H9 (cell line): ENCODE results near the gene FAM161B. TPM values are rescaled to one million over a fixed set of nuclear protein-coding genes. Genes with fewer than 3 reads are reported as not detected.

Experiments used
- DNase-seq: peaks from one replicate; pipeline ENCODE4 v3.0.0-alpha.2; 2017
- H2AFZ ChIP-seq: one replicate; pipeline ENCODE4 v1.6.1; 2013; ENCODE audit warnings: mild to moderate bottlenecking, low read length, control low read depth, moderate library complexity
- H2AK5ac ChIP-seq: 2 replicates; pipeline ENCODE4 v1.6.1; 2013; ENCODE audit warnings: low read length, control low read depth, mixed read lengths; ENCODE audit not compliant: insufficient read length
- H2BK120ac ChIP-seq: one replicate; pipeline ENCODE4 v1.6.1; 2013; ENCODE audit warnings: low read depth, mild to moderate bottlenecking, low read length, control low read depth, inconsistent platforms; ENCODE audit not compliant: poor library complexity, severe bottlenecking
- H2BK12ac ChIP-seq: 2 replicates; pipeline ENCODE4 v1.6.1; 2013; ENCODE audit warnings: low read length, control low read depth, mixed read lengths, low read depth; ENCODE audit not compliant: insufficient read length
- H2BK15ac ChIP-seq: 2 replicates; pipeline ENCODE4 v1.6.1; 2013; ENCODE audit warnings: low read depth, low read length, control low read depth
- H2BK20ac ChIP-seq: one replicate; pipeline ENCODE4 v1.6.1; 2013; ENCODE audit warnings: low read depth, mild to moderate bottlenecking, low read length, control low read depth, inconsistent platforms; ENCODE audit not compliant: poor library complexity, severe bottlenecking
- H2BK5ac ChIP-seq: 2 replicates; pipeline ENCODE4 v1.6.1; 2013; ENCODE audit warnings: low read length, control low read depth, mixed read lengths; ENCODE audit not compliant: insufficient read length
- H3K14ac ChIP-seq: 2 replicates; pipeline ENCODE4 v1.6.1; 2013; ENCODE audit warnings: low read length, control low read depth; ENCODE audit not compliant: insufficient read depth
- H3K18ac ChIP-seq: 2 replicates; pipeline ENCODE4 v1.6.1; 2013; ENCODE audit warnings: low read depth, mild to moderate bottlenecking, mixed read lengths, low read length, control low read depth; ENCODE audit not compliant: insufficient read length
- H3K23ac ChIP-seq: 2 replicates; pipeline ENCODE4 v1.6.1; 2013; ENCODE audit warnings: low read length, control low read depth, mixed read lengths, low read depth; ENCODE audit not compliant: insufficient read length
- H3K23me2 ChIP-seq: 2 replicates; pipeline ENCODE4 v1.6.1; 2013; ENCODE audit warnings: low read depth, mild to moderate bottlenecking, mixed read lengths, low read length, control low read depth; ENCODE audit not compliant: insufficient read length, poor library complexity, severe bottlenecking
- H3K27ac ChIP-seq: 2 replicates; pipeline ENCODE4 v1.5.1; 2013; ENCODE audit warnings: low read length, control low read depth, mixed read lengths, low read depth; ENCODE audit not compliant: insufficient read length
- H3K27me3 ChIP-seq: 2 replicates; pipeline ENCODE4 v1.6.1; 2013; ENCODE audit warnings: low read length, control low read depth, inconsistent platforms; ENCODE audit not compliant: insufficient read depth
- H3K4ac ChIP-seq: 2 replicates; pipeline ENCODE4 v1.6.1; 2013; ENCODE audit warnings: low read depth, mild to moderate bottlenecking, control low read depth, inconsistent platforms, low read length, moderate library complexity
- H3K4me1 ChIP-seq: 2 replicates; pipeline ENCODE4 v1.6.1; 2013; ENCODE audit warnings: low read length, control low read depth, inconsistent platforms; ENCODE audit not compliant: insufficient read depth
- H3K4me2 ChIP-seq: 2 replicates; pipeline ENCODE4 v1.6.1; 2013; ENCODE audit warnings: low read length, control low read depth, mixed read lengths; ENCODE audit not compliant: insufficient read length, insufficient read depth
- H3K56ac ChIP-seq: 2 replicates; pipeline ENCODE4 v1.6.1; 2013; ENCODE audit warnings: low read depth, mild to moderate bottlenecking, mixed read lengths, low read length, control low read depth; ENCODE audit not compliant: insufficient read length
- H3K79me1 ChIP-seq: 2 replicates; pipeline ENCODE4 v1.6.1; 2013; ENCODE audit warnings: low read depth, mild to moderate bottlenecking, moderate library complexity, low read length, control low read depth, inconsistent platforms; ENCODE audit not compliant: insufficient read depth, poor library complexity, severe bottlenecking
- H3K79me2 ChIP-seq: 2 replicates; pipeline ENCODE4 v1.6.1; 2013; ENCODE audit warnings: low read length, control low read depth, inconsistent platforms; ENCODE audit not compliant: insufficient read depth
- H3K9ac ChIP-seq: 2 replicates; pipeline ENCODE4 v1.6.1; 2013; ENCODE audit warnings: low read length, control low read depth, mixed read lengths; ENCODE audit not compliant: insufficient read length; ENCODE audit errors: extremely low read depth
- H3K9me3 ChIP-seq: one replicate; pipeline ENCODE4 v1.6.1; 2013; ENCODE audit warnings: low read depth, low read length, inconsistent platforms; ENCODE audit not compliant: control insufficient read depth
- H3T11ph ChIP-seq: one replicate; pipeline ENCODE4 v1.6.1; 2013; ENCODE audit warnings: mild to moderate bottlenecking, low read length, control low read depth, inconsistent platforms
- H4K20me1 ChIP-seq: one replicate; pipeline ENCODE4 v1.6.1; 2013; ENCODE audit not compliant: control insufficient read depth, insufficient read length, insufficient read depth
- H4K5ac ChIP-seq: 2 replicates; pipeline ENCODE4 v1.6.1; 2013; ENCODE audit warnings: low read depth, mild to moderate bottlenecking, mixed read lengths, low read length, control low read depth; ENCODE audit not compliant: insufficient read length
- H4K8ac ChIP-seq: replicated peaks from 2 replicates; pipeline ENCODE4 v1.6.1; 2013; ENCODE audit warnings: low read length, control low read depth, mixed read lengths, low read depth; ENCODE audit not compliant: insufficient read length
- H4K91ac ChIP-seq: 2 replicates; pipeline ENCODE4 v1.6.1; 2013; ENCODE audit warnings: low read depth, mild to moderate bottlenecking, moderate library complexity, mixed read lengths, low read length, control low read depth; ENCODE audit not compliant: insufficient read length
- H3K27ac Mint-ChIP-seq, 3 experiments: 2 replicates in 2 of 3; 3 replicates in 1 of 3; pipeline ENCODE4 v1.8.0; 2020 to 2021; ENCODE audit warnings: mixed read lengths in 3 of 3, mild to moderate bottlenecking in 1 of 3, moderate library complexity in 1 of 3
- H3K27me3 Mint-ChIP-seq: 2 replicates; pipeline ENCODE4 v1.8.0; 2021; ENCODE audit warnings: low read depth, mild to moderate bottlenecking, moderate library complexity, mixed read lengths
- H3K36me3 Mint-ChIP-seq, 3 experiments: 2 replicates in 2 of 3; 3 replicates in 1 of 3; pipeline ENCODE4 v1.8.0; 2020 to 2021; ENCODE audit warnings: low read depth in 3 of 3, mixed read lengths in 3 of 3; ENCODE audit not compliant: insufficient read depth in 1 of 3
- H3K4me1 Mint-ChIP-seq, 2 experiments: 2 replicates each; pipeline ENCODE4 v1.8.0; 2020; ENCODE audit warnings: mixed read lengths in 2 of 2
- H3K4me3 Mint-ChIP-seq, 2 experiments: 2 replicates in 1 of 2; 3 replicates in 1 of 2; pipeline ENCODE4 v1.8.0; 2020 to 2021; ENCODE audit warnings: mild to moderate bottlenecking in 2 of 2, mixed read lengths in 2 of 2, moderate library complexity in 1 of 2
- H3K9me3 Mint-ChIP-seq, 2 experiments: 2 replicates in 1 of 2; 3 replicates in 1 of 2; pipeline ENCODE4 v1.8.0; 2020; ENCODE audit warnings: mild to moderate bottlenecking in 2 of 2, mixed read lengths in 2 of 2, moderate library complexity in 1 of 2
- WGBS: extraction: QIAGEN DNeasy Blood & Tissue Kit; methylation state at CpG from one replicate; pipeline ENCODE4 v1.1.7; 2013; ENCODE audit warnings: missing lambda C conversion rate, low lambda C conversion rate, mixed read lengths; ENCODE audit not compliant: insufficient read length; ENCODE audit errors: extremely low coverage; 5-methylcytosine and 5-hydroxymethylcytosine counted together
- total RNA-seq: library from RNA; stranded (reverse); gene quantifications from 2 replicates; pipeline ENCODE4 v1.2.1, GENCODE V29; 2021
- TF ChIP-seq, protein P1 (sequence below): fragments of 200-600 bp; sonication (generic); conservative IDR thresholded peaks from 3 replicates; pipeline ENCODE4 v1.8.0; 2021; ENCODE audit warnings: antibody characterized with exemption, mild to moderate bottlenecking

Gene FAM161B
- total RNA-seq, 1 experiment from 2014 or later = 0.92 TPM

DNA sequence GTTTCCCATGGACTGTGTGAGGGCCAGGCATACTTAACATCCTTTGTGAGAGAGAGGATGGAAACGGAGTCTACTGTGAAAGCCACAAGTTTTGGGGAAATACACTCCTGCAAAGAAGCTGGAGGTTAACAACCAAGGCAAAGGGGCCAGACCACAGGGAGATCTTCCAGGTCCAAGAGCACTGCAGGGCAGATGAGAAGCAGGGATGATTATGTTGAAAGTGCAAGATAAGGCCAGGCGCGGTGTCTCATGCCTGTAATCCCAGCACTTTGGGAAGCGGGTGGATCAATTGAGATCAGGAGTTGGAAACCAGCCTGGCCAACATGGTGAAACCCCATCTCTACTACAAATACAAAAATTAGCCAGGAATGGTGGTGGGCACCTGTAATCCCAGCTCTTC lies 15.3 kb upstream of the FAM161B start:
- Mint-ChIP-seq H3K4me3 (no peak overlapping the region), H3K27me3 (no peaks in the 10 kb centered on the region), H3K36me3 (peaks cover 2 to 46% (median 29%) of the 10 kb centered on the region in 3 experiments; a peak in 5 of 7 replicates), H3K4me1 (no peaks in the 10 kb centered on the region), H3K9me3 (no peaks in the 10 kb centered on the region), H3K27ac (no peak overlapping the region)
- DNase-seq = no peak
- no peaks in the 10 kb centered on the region for H3K4me1 ChIP-seq
- H3K4ac ChIP-seq = no peak overlapping the region
- no peak overlapping the region for H3K9ac ChIP-seq
- H4K20me1 ChIP-seq = no peaks in the 10 kb centered on the region
- TF ChIP-seq, protein P1, sequence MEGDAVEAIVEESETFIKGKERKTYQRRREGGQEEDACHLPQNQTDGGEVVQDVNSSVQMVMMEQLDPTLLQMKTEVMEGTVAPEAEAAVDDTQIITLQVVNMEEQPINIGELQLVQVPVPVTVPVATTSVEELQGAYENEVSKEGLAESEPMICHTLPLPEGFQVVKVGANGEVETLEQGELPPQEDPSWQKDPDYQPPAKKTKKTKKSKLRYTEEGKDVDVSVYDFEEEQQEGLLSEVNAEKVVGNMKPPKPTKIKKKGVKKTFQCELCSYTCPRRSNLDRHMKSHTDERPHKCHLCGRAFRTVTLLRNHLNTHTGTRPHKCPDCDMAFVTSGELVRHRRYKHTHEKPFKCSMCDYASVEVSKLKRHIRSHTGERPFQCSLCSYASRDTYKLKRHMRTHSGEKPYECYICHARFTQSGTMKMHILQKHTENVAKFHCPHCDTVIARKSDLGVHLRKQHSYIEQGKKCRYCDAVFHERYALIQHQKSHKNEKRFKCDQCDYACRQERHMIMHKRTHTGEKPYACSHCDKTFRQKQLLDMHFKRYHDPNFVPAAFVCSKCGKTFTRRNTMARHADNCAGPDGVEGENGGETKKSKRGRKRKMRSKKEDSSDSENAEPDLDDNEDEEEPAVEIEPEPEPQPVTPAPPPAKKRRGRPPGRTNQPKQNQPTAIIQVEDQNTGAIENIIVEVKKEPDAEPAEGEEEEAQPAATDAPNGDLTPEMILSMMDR = no peak
- no peaks in the 10 kb centered on the region for H3K79me2 ChIP-seq
- no peak overlapping the region for H3K27ac ChIP-seq
- H2AK5ac ChIP-seq = no peak overlapping the region
- no peaks in the 10 kb centered on the region for H3K9me3 ChIP-seq
- no peak overlapping the region for H3K14ac ChIP-seq
- H3K18ac ChIP-seq = no peak overlapping the region
- H3K23ac ChIP-seq = no peak overlapping the region
- no peak overlapping the region for H2BK15ac ChIP-seq
- no peak overlapping the region for H3K4me2 ChIP-seq
- no peak overlapping the region for H4K8ac ChIP-seq
- H3K27me3 ChIP-seq = no peaks in the 10 kb centered on the region
- no peaks in the 10 kb centered on the region for H3K23me2 ChIP-seq
- H2AFZ ChIP-seq = no peak overlapping the region
- no peak overlapping the region for H2BK20ac ChIP-seq
- no peak overlapping the region for H2BK5ac ChIP-seq
- no peak overlapping the region for H3T11ph ChIP-seq
- H4K91ac ChIP-seq = no peak overlapping the region
- H3K79me1 ChIP-seq = no peaks in the 10 kb centered on the region
- no peak overlapping the region for H2BK120ac ChIP-seq
- WGBS = no CpG with 5 or more reads among the region's 4 CpGs
- no peak overlapping the region for H2BK12ac ChIP-seq
- H3K56ac ChIP-seq = no peak overlapping the region
- no peak overlapping the region for H4K5ac ChIP-seq
